HG02571 (cell line): ENCODE measurements around the gene PSMA8.
"Not testable (repeated sequence)": the region's sequence is repeated elsewhere in the genome, so short reads cannot be mapped to it uniquely, and the experiment has no call there.

Source experiments
- ATAC-seq: cut with Tn5 transposase; IDR thresholded peaks from one replicate; pipeline ENCODE4 v1.9.1; 2021; ENCODE audit warnings: mild to moderate bottlenecking, moderate library complexity; ENCODE audit not compliant: unreplicated experiment

PSMA8 gene

DNA sequence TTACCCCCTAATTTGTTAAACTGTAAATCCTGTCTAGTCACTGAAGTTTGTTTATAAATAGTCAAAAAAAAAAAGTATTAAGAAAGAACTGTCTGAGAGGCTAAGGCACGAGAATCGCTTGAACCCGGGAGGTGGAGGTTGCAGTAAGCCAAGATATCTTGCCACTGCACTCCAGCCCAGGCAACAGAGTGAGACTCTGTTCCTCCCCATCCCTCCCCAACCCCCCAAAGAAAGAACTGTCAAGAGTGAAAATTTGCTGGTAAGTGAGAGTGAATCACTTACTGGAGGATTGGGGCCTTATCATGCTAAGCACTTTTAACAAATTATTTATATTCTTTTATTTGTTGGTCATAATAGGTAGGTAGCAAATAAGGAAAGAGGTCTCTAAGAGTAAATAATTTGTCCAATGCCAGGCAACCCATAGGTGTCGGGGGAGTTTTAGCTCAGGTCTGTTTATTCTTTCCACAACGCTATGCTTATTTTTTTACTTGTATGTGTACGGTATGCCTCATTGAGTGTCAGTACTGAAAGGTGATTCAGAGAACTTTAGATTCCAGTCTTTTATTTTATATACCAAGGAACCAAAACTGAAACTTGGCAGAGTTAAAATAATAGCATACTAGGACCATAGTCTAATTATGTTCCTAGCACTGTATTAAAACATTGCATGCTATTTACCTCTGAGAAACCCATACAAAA lies 95.0 kb downstream of the PSMA8 start:
- no peak for ATAC-seq

DNA sequence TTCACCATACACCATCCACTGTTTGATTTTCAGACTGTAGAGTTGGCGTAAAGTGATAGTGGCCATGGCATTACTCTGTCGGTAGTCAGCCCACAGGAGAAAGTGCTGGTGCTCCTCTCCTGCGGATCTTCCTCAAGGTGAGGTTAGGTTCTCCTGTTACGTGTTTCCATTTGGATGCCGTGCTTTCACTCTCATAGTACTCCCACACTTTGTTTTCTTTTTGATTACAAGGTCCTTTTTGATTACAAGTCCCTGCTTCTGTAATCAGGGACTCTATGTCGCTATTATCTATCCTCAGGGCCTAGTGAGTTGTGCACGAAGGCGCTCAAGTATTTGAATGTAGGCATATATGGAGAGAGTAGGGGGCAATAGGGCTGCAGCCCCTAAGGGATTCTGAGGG lies 96.8 kb downstream of the PSMA8 start:
- no peak for ATAC-seq

GRCh38 chr18:26233208-26233607 lies 99.5 kb downstream of the PSMA8 start:
- no peak for ATAC-seq

- not testable (repeated sequence) for ATAC-seq
Observed at GRCh38 chr18:26237363-26237762, 103.7 kb downstream of the PSMA8 start.

- not testable (repeated sequence) for ATAC-seq
Observed at GRCh38 chr18:26238718-26239117, 105.0 kb downstream of the PSMA8 start.

GRCh38 chr18:26242392-26242791 lies 108.7 kb downstream of the PSMA8 start:
- not testable (repeated sequence) for ATAC-seq
